ENCODE results near the gene ZNF547. TPM values are rescaled to one million over a fixed set of nuclear protein-coding genes. Genes with fewer than 3 reads are reported as not detected.

The ZNF547 gene
- polyA plus RNA-seq, 3 donors = 0.30 to 0.32 TPM; not detected in 1

- no peak for TF ChIP-seq CTCF (IDR thresholded peaks at IDR 0.05)
- Histone ChIP-seq H3K27ac (ENCODE audit: low read depth in 1 of 2, low read length in 2 of 2) (no peak overlapping the region), H3K27me3 (ENCODE audit: control insufficient read depth in 2 of 2, insufficient read depth in 2 of 2, low read length in 2 of 2) (no peaks in the 10 kb centered on the region), H3K79me2 (ENCODE audit: insufficient read depth, low read length) (peaks cover 4% of the 10 kb centered on the region), H3K36me3 (replicated peaks in 1 of 2; ENCODE audit: control insufficient read depth in 1 of 2, insufficient read depth in 2 of 2, low read length in 2 of 2) (peaks cover 36 to 66% of the 10 kb centered on the region in 2 donors), H3K9ac (ENCODE audit: insufficient read depth, low read length, poor library complexity, severe bottlenecking) (no peak overlapping the region), H4K20me1 (ENCODE audit: insufficient read depth, low read length) (no peaks in the 10 kb centered on the region), H2AFZ (ENCODE audit: insufficient read depth, low read depth, low read length, poor library complexity, severe bottlenecking) (no peak overlapping the region), H3K4me2 (replicated peaks; ENCODE audit: extremely low read depth, low read length, poor library complexity, severe bottlenecking) (no peak overlapping the region), H3K9me3 (replicated peaks in 1 of 2; ENCODE audit: control insufficient read depth in 1 of 2, insufficient read depth in 1 of 2, low read length in 2 of 2) (peaks cover 83 to 86% of the 10 kb centered on the region in 2 donors), H3K4me3 (replicated peaks in 1 of 3; ENCODE audit: low read depth in 2 of 3, low read length in 3 of 3) (no peak overlapping the region), H3K4me1 (ENCODE audit: control insufficient read depth in 1 of 2, insufficient read depth in 2 of 2, low read length in 2 of 2) (peaks cover under 1 to 3% of the 10 kb centered on the region in 2 donors)
- peaks cover 61 to 71% of the 10 kb centered on the region in 2 donors for H3K36me3 Mint-ChIP-seq
- no peak overlapping the region for H3K4me3 Mint-ChIP-seq
- WGBS (ENCODE audit: insufficient coverage) = 100% methylated on average over 3 of the region's 5 CpGs
- H3K27ac Mint-ChIP-seq = no peak overlapping the region
- H3K9me3 Mint-ChIP-seq = peaks cover 46 to 98% (median 86%) of the 10 kb centered on the region in 7 donors
- H3K27me3 Mint-ChIP-seq (ENCODE audit: low read depth in 3 of 3) = peaks cover 1 to 4% (median 4%) of the 10 kb centered on the region in 3 donors
- no peak for DNase-seq
- intact Hi-C loops (cut with micrococcal nuclease) = loop anchor here in 1 of 2 donors (10.0 kb wide), 1 partner anchor 113 kb away; the partner anchor contains the start of gene ZNF805
- peaks cover 11% of the 10 kb centered on the region for H3K4me1 Mint-ChIP-seq
Measured at GRCh38 chr19:57357406-57357805, 5.9 kb upstream of the ZNF547 start.

- H4K20me1 ChIP-seq (ENCODE audit: insufficient read depth, low read length) = no peaks in the 10 kb centered on the region
- no peak for DNase-seq
- H3K4me3 ChIP-seq (replicated peaks in 1 of 3; ENCODE audit: low read depth in 2 of 3, low read length in 3 of 3) = no peak overlapping the region
- Mint-ChIP-seq H3K27me3 (ENCODE audit: low read depth in 3 of 3) (peaks cover 1 to 5% (median 4%) of the 10 kb centered on the region in 3 donors), H3K4me1 (peaks cover 10% of the 10 kb centered on the region), H3K4me3 (no peak overlapping the region), H3K9me3 (peaks cover 46 to 97% (median 88%) of the 10 kb centered on the region in 7 donors), H3K36me3 (peaks cover 49 to 58% of the 10 kb centered on the region in 2 donors), H3K27ac (no peak overlapping the region)
- no peak overlapping the region for H3K4me2 ChIP-seq (replicated peaks; ENCODE audit: extremely low read depth, low read length, poor library complexity, severe bottlenecking)
- peaks cover 28 to 49% of the 10 kb centered on the region in 2 donors for H3K36me3 ChIP-seq (replicated peaks in 1 of 2; ENCODE audit: control insufficient read depth in 1 of 2, insufficient read depth in 2 of 2, low read length in 2 of 2)
- H3K9me3 ChIP-seq (replicated peaks in 1 of 2; ENCODE audit: control insufficient read depth in 1 of 2, insufficient read depth in 1 of 2, low read length in 2 of 2) = peaks cover 72 to 88% of the 10 kb centered on the region in 2 donors
- H3K9ac ChIP-seq (ENCODE audit: insufficient read depth, low read length, poor library complexity, severe bottlenecking) = no peak overlapping the region
- H2AFZ ChIP-seq (ENCODE audit: insufficient read depth, low read depth, low read length, poor library complexity, severe bottlenecking) = no peak overlapping the region
- no peak for TF ChIP-seq CTCF (IDR thresholded peaks at IDR 0.05)
- H3K27ac ChIP-seq (ENCODE audit: low read depth in 1 of 2, low read length in 2 of 2) = no peak overlapping the region
- intact Hi-C loops (cut with micrococcal nuclease) = loop anchor here in 1 of 2 donors (10.0 kb wide), 1 partner anchor 114 kb away; the partner anchor contains the start of gene ZNF805
- peaks cover 8% of the 10 kb centered on the region for H3K79me2 ChIP-seq (ENCODE audit: insufficient read depth, low read length)
- H3K27me3 ChIP-seq (ENCODE audit: control insufficient read depth in 2 of 2, insufficient read depth in 2 of 2, low read length in 2 of 2) = no peaks in the 10 kb centered on the region
- H3K4me1 ChIP-seq (ENCODE audit: control insufficient read depth in 1 of 2, insufficient read depth in 2 of 2, low read length in 2 of 2) = peaks cover 12 to 14% of the 10 kb centered on the region in 2 donors
Measured at GRCh38 chr19:57359300-57359699, 4.1 kb upstream of the ZNF547 start.
